B cell (primary cell): ENCODE results near the gene TOMM5. TPM values are rescaled to one million over a fixed set of nuclear protein-coding genes. Genes with fewer than 3 reads are reported as not detected.

Source experiments
- ATAC-seq: fragments of 200-7000 bp; cut with Tn5 transposase; one replicate; pipeline ENCODE4 v1.10.0; 2021; ENCODE audit warnings: low read depth, mild to moderate bottlenecking, moderate number of reproducible peaks, moderate library complexity
- CTCF ChIA-PET: fragments of 350-600 bp; sonication (Branson Sonifier 250); formaldehyde crosslinking; loops from one replicate; lab custom pipeline; 2021; ENCODE audit warnings: antibody characterized with exemption, inconsistent platforms; lab: Charles Lee
- POLR2A ChIA-PET: fragments of 350-600 bp; sonication (Branson Sonifier 250); formaldehyde crosslinking; loops from one replicate; lab custom pipeline; 2021; ENCODE audit warnings: antibody characterized with exemption; lab: Charles Lee
- DNase-seq: peaks from one replicate; pipeline ENCODE4 v3.0.0; 2013
- H2AFZ ChIP-seq: 2 replicates; pipeline ENCODE4 v1.6.1; 2012; ENCODE audit warnings: mild to moderate bottlenecking, low read depth, low read length; ENCODE audit not compliant: insufficient read depth, poor library complexity, severe bottlenecking
- H3K27ac ChIP-seq, 2 donors: 1 replicate in 1 of 2; 2 replicates in 1 of 2; pipeline ENCODE4 v1.5.1; 2012 to 2013; ENCODE audit warnings: low read length in 2 of 2, mild to moderate bottlenecking in 2 of 2, moderate library complexity in 1 of 2
- H3K27me3 ChIP-seq, 4 experiments: fragments of 200-600 bp in 1 of 4; sonication (generic) in 1 of 4; replicated peaks in 1 of 4; 1 replicate in 2 of 4; 2 replicates in 2 of 4; pipeline versions ENCODE4 v1.6.1 to v1.7.0; 2013 to 2016; ENCODE audit warnings: low read length in 3 of 4, mild to moderate bottlenecking in 2 of 4, mixed read lengths in 1 of 4, moderate library complexity in 1 of 4; ENCODE audit not compliant: insufficient read depth in 4 of 4, control insufficient read depth in 3 of 4; ENCODE audit errors: control extremely low read depth in 1 of 4
- H3K36me3 ChIP-seq, 2 experiments: replicated peaks in 1 of 2; 1 replicate in 1 of 2; 2 replicates in 1 of 2; pipeline versions ENCODE4 v1.6.1 to v1.7.1; 2013; ENCODE audit warnings: low read length in 1 of 2; ENCODE audit not compliant: insufficient read depth in 2 of 2, control insufficient read depth in 1 of 2; ENCODE audit errors: control extremely low read depth in 1 of 2, extremely low read depth in 1 of 2
- H3K4me1 ChIP-seq, 2 donors: fragments of 200-600 bp in 1 of 2; sonication (generic) in 1 of 2; 1 replicate in 1 of 2; 2 replicates in 1 of 2; pipeline versions ENCODE4 v1.5.1 to v1.6.1; 2013 to 2017; ENCODE audit warnings: low read length in 2 of 2; ENCODE audit not compliant: control insufficient read depth in 2 of 2, insufficient read depth in 2 of 2
- H3K4me2 ChIP-seq: replicated peaks from 2 replicates; pipeline ENCODE3; 2012; ENCODE audit warnings: mild to moderate bottlenecking, low read depth, low read length; ENCODE audit not compliant: poor library complexity, severe bottlenecking
- H3K4me3 ChIP-seq, 5 experiments: fragments of 200-600 bp in 1 of 5; sonication (generic) in 1 of 5; 1 replicate in 3 of 5; 2 replicates in 2 of 5; pipeline versions ENCODE4 v1.5.1 to v1.7.0; 2011 to 2016; ENCODE audit warnings: low read length in 4 of 5, mild to moderate bottlenecking in 4 of 5, low read depth in 2 of 5, control low read depth in 1 of 5, moderate library complexity in 1 of 5; ENCODE audit not compliant: insufficient read depth in 1 of 5; ENCODE audit errors: control extremely low read depth in 1 of 5, extremely low read depth in 1 of 5
- H3K79me2 ChIP-seq: fragments of 200-600 bp; sonication (generic); one replicate; pipeline ENCODE4 v1.6.0; 2016; ENCODE audit warnings: low read length; ENCODE audit not compliant: control insufficient read depth, insufficient read depth
- H3K9ac ChIP-seq: fragments of 200-600 bp; sonication (generic); 2 replicates; pipeline ENCODE4 v1.6.1; 2017; ENCODE audit warnings: mild to moderate bottlenecking, low read length, moderate library complexity
- H3K9me3 ChIP-seq, 3 donors: one replicate each; pipeline versions ENCODE4 v1.6.1 to v1.7.1; 2013; ENCODE audit warnings: low read length in 2 of 3; ENCODE audit not compliant: control insufficient read depth in 2 of 3, insufficient read depth in 1 of 3; ENCODE audit errors: control extremely low read depth in 1 of 3
- H4K20me1 ChIP-seq: 2 replicates; pipeline ENCODE4 v1.6.0; 2012; ENCODE audit warnings: mild to moderate bottlenecking, low read length; ENCODE audit not compliant: insufficient read depth, control insufficient read depth, poor library complexity, severe bottlenecking
- H3K27ac Mint-ChIP-seq: one replicate; pipeline ENCODE4 v1.8.0; 2021; ENCODE audit warnings: mixed read lengths
- H3K27me3 Mint-ChIP-seq: one replicate; pipeline ENCODE4 v1.8.0; 2021; ENCODE audit warnings: mixed read lengths
- H3K4me1 Mint-ChIP-seq: one replicate; pipeline ENCODE4 v1.8.0; 2021; ENCODE audit warnings: mixed read lengths
- H3K4me3 Mint-ChIP-seq: one replicate; pipeline ENCODE4 v1.8.0; 2021; ENCODE audit warnings: mixed read lengths
- H3K9me3 Mint-ChIP-seq: one replicate; pipeline ENCODE4 v1.8.0; 2022; ENCODE audit warnings: mixed read lengths; ENCODE audit not compliant: insufficient read depth
- EZH2 ChIP-seq: IDR thresholded peaks from 2 replicates; pipeline ENCODE4 v1.6.1; 2012; ENCODE audit warnings: borderline replicate concordance, low read depth, mild to moderate bottlenecking, moderate library complexity, low read length; ENCODE audit not compliant: insufficient read depth, poor library complexity, severe bottlenecking
- WGBS: methylation state at CpG from one replicate; pipeline ENCODE4 v1.1.5; 2013; ENCODE audit warnings: missing lambda C conversion rate; ENCODE audit not compliant: insufficient coverage; 5-methylcytosine and 5-hydroxymethylcytosine counted together
- intact Hi-C: fragments of 100-400 bp; cut with micrococcal nuclease; formaldehyde crosslinking; loops from one replicate; pipeline ENCODE4 v1.10.0; 2022
- polyA plus RNA-seq: library from polyadenylated mRNA; depleted of rRNA; stranded (reverse); fragments of >200 nt; gene quantifications from 2 replicates; pipeline ENCODE4 v1.2.3, GENCODE V29; 2012
- total RNA-seq, 2 donors: library from RNA; stranded (reverse); fragments of 120-200 nt in 1 of 2; gene quantifications; 1 replicate in 1 of 2; 2 replicates in 1 of 2; pipeline versions ENCODE4 v1.2.3 to v1.2.4, GENCODE V29; 2013 to 2022
- TF ChIP-seq, protein P1 (sequence below): fragments of 200-600 bp; IDR thresholded peaks from one replicate; pipeline ENCODE4 v1.8.0; 2022; ENCODE audit warnings: antibody characterized with exemption, mild to moderate bottlenecking

TOMM5 gene
- total and polyA plus RNA-seq, 2 donors (not counting 1 experiment from before 2014, with no cell fraction given) = 33.9 to 44.4 TPM

DNA sequence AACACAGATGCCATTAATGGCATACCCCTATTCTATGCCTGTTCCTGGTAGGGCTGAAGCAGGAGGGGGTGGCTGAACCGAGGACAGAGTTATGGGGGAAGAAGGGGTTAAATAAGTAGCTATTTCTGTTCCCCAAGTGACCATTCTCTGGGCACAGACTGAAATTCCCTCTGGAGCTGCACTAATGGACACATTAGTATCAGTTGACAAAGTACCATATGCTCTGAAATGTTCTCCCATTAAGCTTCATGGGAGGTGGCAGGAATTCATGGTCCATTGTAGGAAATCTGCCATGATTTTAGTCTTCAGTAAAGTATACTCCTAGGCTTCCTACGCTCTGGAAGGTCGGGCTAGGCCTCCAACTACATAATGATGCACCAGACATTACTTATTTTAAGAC is 47.8 kb upstream of the TOMM5 start:
- Mint-ChIP-seq H3K9me3 (no peaks in the 10 kb centered on the region), H3K4me1 (no peaks in the 10 kb centered on the region), H3K27me3 (peaks cover 15% of the 10 kb centered on the region), H3K4me3 (no peak overlapping the region), H3K27ac (no peak overlapping the region)
- no peak for DNase-seq
- no CpG with 5 or more reads among the region's 3 CpGs for WGBS
- H3K4me2 ChIP-seq = no peak overlapping the region
- CTCF ChIA-PET = no interaction called here
- H3K9me3 ChIP-seq = no peaks in the 10 kb centered on the region
- no peak overlapping the region for H3K27ac ChIP-seq
- no peak overlapping the region for H3K9ac ChIP-seq
- intact Hi-C loops = no loop called here
- H3K4me3 ChIP-seq = no peak overlapping the region
- POLR2A ChIA-PET = interaction anchor here (0.7 kb wide), 1 partner anchor 40 kb away, joined by 3 read pairs; no protein-coding TSS in a partner anchor
- H3K27me3 ChIP-seq = peaks cover 0 to 10% (median 0%) of the 10 kb centered on the region in 4 experiments
- TF ChIP-seq EZH2 = no peak
- TF ChIP-seq, protein P1, sequence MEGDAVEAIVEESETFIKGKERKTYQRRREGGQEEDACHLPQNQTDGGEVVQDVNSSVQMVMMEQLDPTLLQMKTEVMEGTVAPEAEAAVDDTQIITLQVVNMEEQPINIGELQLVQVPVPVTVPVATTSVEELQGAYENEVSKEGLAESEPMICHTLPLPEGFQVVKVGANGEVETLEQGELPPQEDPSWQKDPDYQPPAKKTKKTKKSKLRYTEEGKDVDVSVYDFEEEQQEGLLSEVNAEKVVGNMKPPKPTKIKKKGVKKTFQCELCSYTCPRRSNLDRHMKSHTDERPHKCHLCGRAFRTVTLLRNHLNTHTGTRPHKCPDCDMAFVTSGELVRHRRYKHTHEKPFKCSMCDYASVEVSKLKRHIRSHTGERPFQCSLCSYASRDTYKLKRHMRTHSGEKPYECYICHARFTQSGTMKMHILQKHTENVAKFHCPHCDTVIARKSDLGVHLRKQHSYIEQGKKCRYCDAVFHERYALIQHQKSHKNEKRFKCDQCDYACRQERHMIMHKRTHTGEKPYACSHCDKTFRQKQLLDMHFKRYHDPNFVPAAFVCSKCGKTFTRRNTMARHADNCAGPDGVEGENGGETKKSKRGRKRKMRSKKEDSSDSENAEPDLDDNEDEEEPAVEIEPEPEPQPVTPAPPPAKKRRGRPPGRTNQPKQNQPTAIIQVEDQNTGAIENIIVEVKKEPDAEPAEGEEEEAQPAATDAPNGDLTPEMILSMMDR = no peak
- H3K79me2 ChIP-seq = no peaks in the 10 kb centered on the region
- no peaks in the 10 kb centered on the region for H3K4me1 ChIP-seq
- ATAC-seq = no peak
- no peak overlapping the region for H2AFZ ChIP-seq
- H3K36me3 ChIP-seq = no peaks in the 10 kb centered on the region
- H4K20me1 ChIP-seq = no peaks in the 10 kb centered on the region

DNA sequence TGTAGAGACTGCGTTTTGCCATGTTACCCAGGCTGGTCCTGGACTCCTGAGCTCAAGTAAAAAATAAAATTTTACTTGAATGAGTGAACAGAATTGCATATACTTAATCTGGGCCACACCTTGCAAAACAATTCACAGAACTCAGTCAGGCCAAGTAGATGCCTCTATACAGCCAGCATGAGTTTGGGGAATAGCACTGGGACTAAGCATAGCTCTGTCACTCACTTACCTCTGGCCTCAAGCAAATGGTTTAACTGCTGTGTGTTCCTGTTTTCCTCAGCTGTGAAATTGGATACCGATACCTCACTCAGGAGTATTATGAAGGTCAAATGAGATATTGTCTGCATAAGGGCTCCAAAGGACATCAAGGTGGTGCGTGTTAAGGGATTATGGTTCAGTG is 47.4 kb upstream of the TOMM5 start:
- peaks cover 0 to 8% (median 0%) of the 10 kb centered on the region in 4 experiments for H3K27me3 ChIP-seq
- WGBS = 80% methylated on average over 3 of the region's 3 CpGs
- intact Hi-C loops = no loop called here
- H4K20me1 ChIP-seq = no peaks in the 10 kb centered on the region
- CTCF ChIA-PET = no interaction called here
- no peaks in the 10 kb centered on the region for H3K4me1 Mint-ChIP-seq
- H3K9ac ChIP-seq = no peak overlapping the region
- no peaks in the 10 kb centered on the region for H3K79me2 ChIP-seq
- TF ChIP-seq EZH2 = no peak
- TF ChIP-seq, protein P1 = no peak
- ATAC-seq = no peak
- no peak overlapping the region for H3K27ac ChIP-seq
- no peak overlapping the region for H3K4me3 ChIP-seq
- H3K27ac Mint-ChIP-seq = no peak overlapping the region
- H3K9me3 ChIP-seq = no peaks in the 10 kb centered on the region
- H3K9me3 Mint-ChIP-seq = no peaks in the 10 kb centered on the region
- H2AFZ ChIP-seq = no peak overlapping the region
- POLR2A ChIA-PET = interaction anchor here (0.7 kb wide), 1 partner anchor 40 kb away, joined by 3 read pairs; no protein-coding TSS in a partner anchor
- no peak overlapping the region for H3K4me3 Mint-ChIP-seq
- no peak overlapping the region for H3K4me2 ChIP-seq
- no peaks in the 10 kb centered on the region for H3K4me1 ChIP-seq
- no peak for DNase-seq
- no peaks in the 10 kb centered on the region for H3K36me3 ChIP-seq
- peaks cover 12% of the 10 kb centered on the region for H3K27me3 Mint-ChIP-seq
